Brain microvascular endothelial cell (primary cell): ENCODE results near the gene SNCG.
"Not testable (repeated sequence)": the region's sequence is repeated elsewhere in the genome, so short reads cannot be mapped to it uniquely, and the experiment has no call there.

Experiments used
- DNase-seq: peaks from one replicate; pipeline ENCODE4 v3.0.0-alpha.2; 2020
- H3K27ac ChIP-seq: fragments of 250-450 bp; sonication (Bioruptor Pico); 2 replicates; pipeline ENCODE4 v1.5.1; 2020; ENCODE audit warnings: mild to moderate bottlenecking, moderate library complexity
- H3K27me3 ChIP-seq: fragments of 250-450 bp; sonication (Bioruptor Pico); replicated peaks from 2 replicates; pipeline ENCODE4 v1.5.1; 2020; ENCODE audit warnings: mild to moderate bottlenecking
- H3K36me3 ChIP-seq: fragments of 250-450 bp; sonication (Bioruptor Pico); replicated peaks from 2 replicates; pipeline ENCODE4 v1.5.1; 2020; ENCODE audit warnings: mild to moderate bottlenecking
- H3K4me3 ChIP-seq: 2 replicates; pipeline ENCODE4 v1.5.1; 2011; ENCODE audit warnings: low read depth, mild to moderate bottlenecking, control low read depth, low read length, moderate library complexity
- CTCF ChIP-seq: IDR thresholded peaks from 2 replicates; pipeline ENCODE4 v1.5.1; 2011; ENCODE audit warnings: low read depth, mild to moderate bottlenecking, moderate library complexity, low read length, control low read depth, inconsistent platforms; ENCODE audit errors: missing control alignments
- in situ Hi-C: cut with HindIII; loops from 2 replicates; pipeline ENCODE4 v1.10.0; 2017; ENCODE audit warnings: low sequenced_read_pairs, low pct_ligation_motif_present

Gene SNCG

GRCh38 chr10:86938260-86938659 is 20.1 kb upstream of the SNCG start:
- no peak for TF ChIP-seq CTCF
- Histone ChIP-seq H3K36me3 (no peaks in the 10 kb centered on the region), H3K27ac (no peak overlapping the region), H3K27me3 (no peaks in the 10 kb centered on the region), H3K4me3 (no peak overlapping the region)
- no peak for DNase-seq
- in situ Hi-C loops: no loop called here

GRCh38 chr10:86940076-86940475 is 18.3 kb upstream of the SNCG start:
- in situ Hi-C loops, DNase-seq: not testable (repeated sequence)

GRCh38 chr10:86940677-86941076 is 17.7 kb upstream of the SNCG start:
- no peak for TF ChIP-seq CTCF
- in situ Hi-C loops: no loop called here
- Histone ChIP-seq H3K27ac (no peak overlapping the region), H3K27me3 (no peaks in the 10 kb centered on the region), H3K36me3 (no peaks in the 10 kb centered on the region), H3K4me3 (no peak overlapping the region)
- DNase-seq: no peak

More at GRCh38 chr10:86940076-86940475, 18.3 kb upstream of the SNCG start:
- H3K36me3 ChIP-seq, H3K27me3 ChIP-seq, H3K4me3 ChIP-seq, H3K27ac ChIP-seq: not testable (repeated sequence)

GRCh38 chr10:86941426-86941825 is 17.0 kb upstream of the SNCG start:
- Histone ChIP-seq H3K27ac (no peak overlapping the region), H3K27me3 (no peaks in the 10 kb centered on the region), H3K4me3 (no peak overlapping the region), H3K36me3 (no peaks in the 10 kb centered on the region)
- in situ Hi-C loops: no loop called here
- no peak for TF ChIP-seq CTCF
- DNase-seq: no peak

GRCh38 chr10:86941991-86942421 is 16.4 kb upstream of the SNCG start:
- no peak for DNase-seq
- H3K27me3 ChIP-seq: no peaks in the 10 kb centered on the region
- H3K27ac ChIP-seq: no peak overlapping the region
- TF ChIP-seq CTCF: no peak
- H3K4me3 ChIP-seq: no peak overlapping the region
- in situ Hi-C loops: no loop called here
- no peaks in the 10 kb centered on the region for H3K36me3 ChIP-seq

- H3K4me3 ChIP-seq: no peak overlapping the region
- H3K27ac ChIP-seq: no peak overlapping the region
- TF ChIP-seq CTCF: no peak
- no peak for DNase-seq
- in situ Hi-C loops: no loop called here
- H3K36me3 ChIP-seq: no peaks in the 10 kb centered on the region
- H3K27me3 ChIP-seq: no peaks in the 10 kb centered on the region
Measured at GRCh38 chr10:86942441-86943315, 15.7 kb upstream of the SNCG start.
